ENCODE data around the gene ORC4.

ORC4 gene

GRCh38 chr2:147939313-147939712 lies 81.2 kb downstream of the ORC4 start:
- Histone ChIP-seq H3K9me2 (ENCODE audit: low read depth, low read length) (no peaks in the 10 kb centered on the region), H3K79me2 (ENCODE audit: insufficient read depth, low read length) (no peaks in the 10 kb centered on the region), H3K9me3 (ENCODE audit: low read length) (no peaks in the 10 kb centered on the region), H4K20me1 (ENCODE audit: insufficient read depth, low read length) (no peaks in the 10 kb centered on the region), H3F3A (ENCODE audit: insufficient read depth, low read length) (no peaks in the 10 kb centered on the region), H3K27me3 (ENCODE audit: insufficient read depth, low read length) (no peaks in the 10 kb centered on the region), H3K4me1 (ENCODE audit: insufficient read depth, low read length, severe bottlenecking) (no peaks in the 10 kb centered on the region), H3K4me2 (ENCODE audit: low read length) (no peak overlapping the region), H2AFZ (ENCODE audit: low read length) (no peak overlapping the region), H3K36me3 (ENCODE audit: insufficient read depth, low read length) (peaks cover 30% of the 10 kb centered on the region; the same call in 1 of the 2 replicates), H3K4me3 (ENCODE audit: low read depth, low read length, poor library complexity, severe bottlenecking) (no peak overlapping the region), H3K27ac (ENCODE audit: low read depth, low read length, poor library complexity, severe bottlenecking) (no peak overlapping the region), H3K9ac (ENCODE audit: low read length) (no peak overlapping the region)
- TF ChIP-seq, protein P1, sequence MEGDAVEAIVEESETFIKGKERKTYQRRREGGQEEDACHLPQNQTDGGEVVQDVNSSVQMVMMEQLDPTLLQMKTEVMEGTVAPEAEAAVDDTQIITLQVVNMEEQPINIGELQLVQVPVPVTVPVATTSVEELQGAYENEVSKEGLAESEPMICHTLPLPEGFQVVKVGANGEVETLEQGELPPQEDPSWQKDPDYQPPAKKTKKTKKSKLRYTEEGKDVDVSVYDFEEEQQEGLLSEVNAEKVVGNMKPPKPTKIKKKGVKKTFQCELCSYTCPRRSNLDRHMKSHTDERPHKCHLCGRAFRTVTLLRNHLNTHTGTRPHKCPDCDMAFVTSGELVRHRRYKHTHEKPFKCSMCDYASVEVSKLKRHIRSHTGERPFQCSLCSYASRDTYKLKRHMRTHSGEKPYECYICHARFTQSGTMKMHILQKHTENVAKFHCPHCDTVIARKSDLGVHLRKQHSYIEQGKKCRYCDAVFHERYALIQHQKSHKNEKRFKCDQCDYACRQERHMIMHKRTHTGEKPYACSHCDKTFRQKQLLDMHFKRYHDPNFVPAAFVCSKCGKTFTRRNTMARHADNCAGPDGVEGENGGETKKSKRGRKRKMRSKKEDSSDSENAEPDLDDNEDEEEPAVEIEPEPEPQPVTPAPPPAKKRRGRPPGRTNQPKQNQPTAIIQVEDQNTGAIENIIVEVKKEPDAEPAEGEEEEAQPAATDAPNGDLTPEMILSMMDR (IDR thresholded peaks at IDR 0.05; ENCODE audit: low read length) = no peak
- no peak for TF ChIP-seq EZH2 (IDR thresholded peaks at IDR 0.05; ENCODE audit: borderline replicate concordance, low read length)

DNA sequence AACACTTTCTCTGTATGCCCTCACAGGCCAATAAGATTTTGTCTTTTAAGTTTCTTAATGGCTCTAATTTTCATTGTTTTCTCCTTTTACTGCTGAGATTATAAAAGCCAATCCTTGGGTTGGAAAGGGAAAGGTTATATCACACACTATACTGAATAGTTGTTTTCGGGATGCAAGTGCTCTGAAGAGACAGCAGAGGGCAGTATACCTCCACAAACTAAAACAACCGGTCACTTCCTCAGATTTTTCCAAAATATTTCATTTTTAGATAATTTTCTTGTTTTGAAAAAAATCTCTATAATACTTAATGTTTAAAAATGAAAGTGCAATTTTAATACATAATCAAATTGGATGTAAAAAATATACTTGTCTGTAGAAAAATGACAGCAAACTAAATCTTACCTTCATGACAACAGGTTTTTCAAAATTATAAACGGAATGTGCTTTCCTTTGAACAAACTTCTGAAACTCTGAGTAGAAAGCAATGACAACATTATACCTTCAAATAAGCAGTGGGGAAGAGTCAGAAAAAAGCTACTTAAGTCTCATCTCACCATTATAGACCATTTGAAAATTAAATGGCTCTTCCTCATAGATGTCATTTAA lies 82.7 kb downstream of the ORC4 start:
- H2AFZ ChIP-seq (ENCODE audit: low read length) = no peak overlapping the region
- H4K20me1 ChIP-seq (ENCODE audit: insufficient read depth, low read length) = no peaks in the 10 kb centered on the region
- peaks cover 39% of the 10 kb centered on the region; the same call in 1 of the 2 replicates for H3K36me3 ChIP-seq (ENCODE audit: insufficient read depth, low read length)
- H3K9me3 ChIP-seq (ENCODE audit: low read length) = no peaks in the 10 kb centered on the region
- H3F3A ChIP-seq (ENCODE audit: insufficient read depth, low read length) = no peaks in the 10 kb centered on the region
- no peaks in the 10 kb centered on the region for H3K4me1 ChIP-seq (ENCODE audit: insufficient read depth, low read length, severe bottlenecking)
- H3K4me2 ChIP-seq (ENCODE audit: low read length) = no peak overlapping the region
- H3K9me2 ChIP-seq (ENCODE audit: low read depth, low read length) = no peaks in the 10 kb centered on the region
- no peak overlapping the region for H3K27ac ChIP-seq (ENCODE audit: low read depth, low read length, poor library complexity, severe bottlenecking)
- H3K9ac ChIP-seq (ENCODE audit: low read length) = no peak overlapping the region
- H3K79me2 ChIP-seq (ENCODE audit: insufficient read depth, low read length) = no peaks in the 10 kb centered on the region
- no peaks in the 10 kb centered on the region for H3K27me3 ChIP-seq (ENCODE audit: insufficient read depth, low read length)
- no peak for TF ChIP-seq EZH2 (IDR thresholded peaks at IDR 0.05; ENCODE audit: borderline replicate concordance, low read length)
- TF ChIP-seq, protein P1 (IDR thresholded peaks at IDR 0.05; ENCODE audit: low read length) = peak; percentile 76
- H3K4me3 ChIP-seq (ENCODE audit: low read depth, low read length, poor library complexity, severe bottlenecking) = no peak overlapping the region

DNA sequence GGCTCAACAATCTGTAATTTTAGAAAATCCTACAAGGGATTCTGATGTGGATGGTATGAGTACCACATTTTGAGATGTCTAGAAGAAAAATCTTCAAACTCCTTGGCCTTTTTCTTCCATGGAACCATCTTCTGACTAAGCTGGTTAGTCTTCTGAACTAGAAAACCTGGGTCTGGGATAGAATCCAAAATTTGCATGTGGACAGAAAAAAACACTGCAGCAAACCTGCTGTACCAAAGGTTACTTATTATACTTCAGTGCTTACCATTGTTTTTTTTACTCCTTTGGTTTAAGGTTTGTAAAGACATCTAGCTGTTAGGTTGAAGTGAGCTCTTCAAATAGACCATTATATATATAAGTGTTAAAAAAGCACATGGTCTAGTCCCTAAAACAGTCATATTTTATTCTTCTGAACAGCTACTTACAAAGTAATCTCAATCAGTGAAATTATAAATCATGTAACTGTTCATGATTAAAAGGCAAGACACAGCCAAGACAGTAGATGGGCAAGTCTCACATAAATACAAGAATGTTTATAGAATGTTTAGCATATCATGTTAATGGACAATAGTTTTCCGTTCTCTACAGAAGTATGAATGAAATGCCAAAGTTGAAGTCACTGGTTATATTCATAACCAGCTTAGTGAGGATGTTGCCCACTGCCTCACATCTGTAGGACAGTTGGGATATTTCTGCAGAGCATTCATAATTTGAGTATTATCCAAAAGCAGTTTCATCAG lies 85.5 kb downstream of the ORC4 start:
- no peaks in the 10 kb centered on the region for H3K9me2 ChIP-seq (ENCODE audit: low read depth, low read length)
- H3K36me3 ChIP-seq (ENCODE audit: insufficient read depth, low read length) = peaks cover 39% of the 10 kb centered on the region; the same call in 1 of the 2 replicates
- no peaks in the 10 kb centered on the region for H3K9me3 ChIP-seq (ENCODE audit: low read length)
- no peaks in the 10 kb centered on the region for H3K79me2 ChIP-seq (ENCODE audit: insufficient read depth, low read length)
- no peak overlapping the region for H3K27ac ChIP-seq (ENCODE audit: low read depth, low read length, poor library complexity, severe bottlenecking)
- H3K9ac ChIP-seq (ENCODE audit: low read length) = no peak overlapping the region
- no peak for TF ChIP-seq EZH2 (IDR thresholded peaks at IDR 0.05; ENCODE audit: borderline replicate concordance, low read length)
- TF ChIP-seq, protein P1 (IDR thresholded peaks at IDR 0.05; ENCODE audit: low read length) = no peak
- H3K4me2 ChIP-seq (ENCODE audit: low read length) = no peak overlapping the region
- no peaks in the 10 kb centered on the region for H3K27me3 ChIP-seq (ENCODE audit: insufficient read depth, low read length)
- no peaks in the 10 kb centered on the region for H3K4me1 ChIP-seq (ENCODE audit: insufficient read depth, low read length, severe bottlenecking)
- H3F3A ChIP-seq (ENCODE audit: insufficient read depth, low read length) = no peaks in the 10 kb centered on the region
- no peak overlapping the region for H3K4me3 ChIP-seq (ENCODE audit: low read depth, low read length, poor library complexity, severe bottlenecking)
- no peak overlapping the region for H2AFZ ChIP-seq (ENCODE audit: low read length)
- H4K20me1 ChIP-seq (ENCODE audit: insufficient read depth, low read length) = no peaks in the 10 kb centered on the region

Measured in OCI-LY1 (cell line).